PC-3 (cell line): ENCODE results near the gene ZNF628. TPM values are rescaled to one million over a fixed set of nuclear protein-coding genes. Genes with fewer than 3 reads are reported as not detected.

Experiments
- ATAC-seq: fragments of 200-7000 bp; cut with Tn5 transposase; 2 replicates; pipeline ENCODE4 v1.9.1; 2020; ENCODE audit warnings: mild to moderate bottlenecking, moderate library complexity
- BruUV-seq: library from RNA; stranded (reverse); fragments of 400-500 nt; replicated peaks from 2 replicates; lab custom pipeline; 2021; lab: Mats Ljungman, UMichigan
- CTCF ChIA-PET: fragments of 300-600 bp; sonication (Branson Sonifier 250); formaldehyde crosslinking; loops from one replicate; lab custom pipeline; 2022; ENCODE audit warnings: antibody characterized with exemption; lab: Charles Lee
- POLR2A ChIA-PET: fragments of 300-600 bp; sonication (Branson Sonifier 250); formaldehyde crosslinking; loops from one replicate; lab custom pipeline; 2022; ENCODE audit warnings: antibody characterized with exemption; ENCODE audit not compliant: unreplicated experiment; lab: Charles Lee
- DNase-seq: peaks from one replicate; pipeline ENCODE4 v3.0.0-alpha.2; 2015
- H2AFZ ChIP-seq: fragments of 300-600 bp; sonication (generic); 2 replicates; pipeline ENCODE4 v1.6.0; 2016; ENCODE audit warnings: antibody characterized with exemption, low read length
- H3F3A ChIP-seq: fragments of 300-600 bp; sonication (generic); one replicate; pipeline ENCODE4 v1.6.0; 2017; ENCODE audit warnings: antibody characterized with exemption, low read length, control low read depth, mild to moderate bottlenecking; ENCODE audit not compliant: unreplicated experiment
- H3K27ac ChIP-seq: fragments of 300-600 bp; sonication (generic); 2 replicates; pipeline ENCODE4 v1.5.1; 2016; ENCODE audit warnings: mild to moderate bottlenecking, low read length
- H3K27me3 ChIP-seq: fragments of 300-600 bp; sonication (generic); 2 replicates; pipeline ENCODE4 v1.6.1; 2016; ENCODE audit warnings: low read length, mixed read lengths
- H3K36me3 ChIP-seq: fragments of 300-600 bp; sonication (generic); 2 replicates; pipeline ENCODE4 v1.6.1; 2016; ENCODE audit warnings: low read depth, mixed run types, low read length, mixed read lengths
- H3K4me1 ChIP-seq: fragments of 300-600 bp; sonication (generic); 2 replicates; pipeline ENCODE4 v1.5.1; 2016; ENCODE audit warnings: low read length; ENCODE audit not compliant: insufficient read depth
- H3K4me2 ChIP-seq: fragments of 300-600 bp; sonication (generic); 2 replicates; pipeline ENCODE4 v1.6.0; 2016; ENCODE audit warnings: low read length
- H3K4me3 ChIP-seq: fragments of 300-600 bp; sonication (generic); 2 replicates; pipeline ENCODE4 v1.5.1; 2016; ENCODE audit warnings: mild to moderate bottlenecking, low read length, mixed read lengths
- H3K79me2 ChIP-seq: fragments of 300-600 bp; sonication (generic); 2 replicates; pipeline ENCODE4 v1.6.1; 2017; ENCODE audit warnings: low read length, mixed read lengths
- H3K9ac ChIP-seq: fragments of 300-600 bp; sonication (generic); 2 replicates; pipeline ENCODE4 v1.6.0; 2016; ENCODE audit warnings: mild to moderate bottlenecking, low read length
- H3K9me2 ChIP-seq: fragments of 300-600 bp; sonication (generic); replicated peaks from 2 replicates; pipeline ENCODE4 v1.6.1; 2016; ENCODE audit warnings: mixed run types, low read length, mixed read lengths
- H3K9me3 ChIP-seq: fragments of 300-600 bp; sonication (generic); 2 replicates; pipeline ENCODE4 v1.6.1; 2016; ENCODE audit warnings: low read length, mixed read lengths
- H4K20me1 ChIP-seq: fragments of 300-600 bp; sonication (generic); 2 replicates; pipeline ENCODE4 v1.6.1; 2016; ENCODE audit warnings: low read length, mixed read lengths
- CTCF ChIP-seq: fragments of 300-600 bp; sonication (generic); conservative IDR thresholded peaks from 2 replicates; pipeline ENCODE4 v1.5.1; 2017; ENCODE audit warnings: antibody characterized with exemption, low read depth, mild to moderate bottlenecking, low read length
- EZH2 ChIP-seq: fragments of 300-600 bp; sonication (generic); IDR thresholded peaks from one replicate; pipeline ENCODE4 v1.6.1; 2017; ENCODE audit warnings: antibody characterized with exemption, mild to moderate bottlenecking, low read length; ENCODE audit not compliant: unreplicated experiment
- EZH2phosphoT487 ChIP-seq: fragments of 300-600 bp; sonication (generic); IDR thresholded peaks from 2 replicates; pipeline ENCODE4 v1.6.1; 2018; ENCODE audit warnings: mild to moderate bottlenecking, antibody characterized with exemption, low read length, borderline replicate concordance
- intact Hi-C: fragments of 100-400 bp; cut with micrococcal nuclease; formaldehyde crosslinking; loops from 2 replicates; pipeline ENCODE4 v1.9.0; 2023
- total RNA-seq: library from RNA; depleted of rRNA; stranded (reverse); fragments of >200 nt; gene quantifications from 2 replicates; pipeline ENCODE4 v1.2.3, GENCODE V29; 2014

The ZNF628 gene
- total RNA-seq, 1 experiment from 2014 or later: 11.8 TPM

- H3K4me3 ChIP-seq: no peak overlapping the region
- H3K9ac ChIP-seq: no peak overlapping the region
- POLR2A ChIA-PET: no interaction called here
- no peak for ATAC-seq
- intact Hi-C loops: no loop called here
- peaks cover 22% of the 10 kb centered on the region for H3K79me2 ChIP-seq
- CTCF ChIA-PET: no interaction called here
- H3K9me3 ChIP-seq: no peaks in the 10 kb centered on the region
- TF ChIP-seq EZH2: no peak
- TF ChIP-seq EZH2phosphoT487: no peak
- no peak for TF ChIP-seq CTCF
- H3K36me3 ChIP-seq: no peaks in the 10 kb centered on the region
- no peaks in the 10 kb centered on the region for H3K27me3 ChIP-seq
- no peaks in the 10 kb centered on the region for H3K9me2 ChIP-seq
- no TSS peak for BruUV-seq
- no peaks in the 10 kb centered on the region for H4K20me1 ChIP-seq
- no peak for DNase-seq
- no peak overlapping the region for H2AFZ ChIP-seq
- no peak overlapping the region for H3K27ac ChIP-seq
- no peak overlapping the region for H3K4me2 ChIP-seq
- H3F3A ChIP-seq: no peaks in the 10 kb centered on the region
- H3K4me1 ChIP-seq: peaks cover 18% of the 10 kb centered on the region
These were observed 1.9 kb upstream of the ZNF628 start for GRCh38 chr19:55474269-55475265.

GRCh38 chr19:55477905-55478304 is 1.5 kb downstream of the ZNF628 start:
- intact Hi-C loops: no loop called here
- CTCF ChIA-PET: interaction anchor here (0.6 kb wide), 2 partner anchors 25 to 27 kb away, joined by 3 to 4 read pairs; no protein-coding TSS in a partner anchor
- POLR2A ChIA-PET: no interaction called here
- H2AFZ ChIP-seq: no peak overlapping the region
- H3K36me3 ChIP-seq: no peaks in the 10 kb centered on the region
- H3K9me3 ChIP-seq: no peaks in the 10 kb centered on the region
- no peak for TF ChIP-seq CTCF
- no peak for TF ChIP-seq EZH2phosphoT487
- no peak for TF ChIP-seq EZH2
- no peaks in the 10 kb centered on the region for H3K9me2 ChIP-seq
- H3K4me1 ChIP-seq: peaks cover 13% of the 10 kb centered on the region
- peaks cover 25% of the 10 kb centered on the region for H3K79me2 ChIP-seq
- no peaks in the 10 kb centered on the region for H3K27me3 ChIP-seq
- peak overlapping the region; percentile 83 for H3K4me2 ChIP-seq
- ATAC-seq (no peak), DNase-seq (no peak)
- no peak overlapping the region for H3K27ac ChIP-seq
- BruUV-seq: no TSS peak
- H3K4me3 ChIP-seq: peak overlapping the region; percentile 76
- H3F3A ChIP-seq: no peaks in the 10 kb centered on the region
- H3K9ac ChIP-seq: peak overlapping the region; percentile 82; the same call in 1 of the 2 replicates
- H4K20me1 ChIP-seq: no peaks in the 10 kb centered on the region
